A549 treated with Mapracorat at 1 μM for 4 hours (cell line): ENCODE data around the gene GOLGA8G. TPM values are rescaled to one million over a fixed set of nuclear protein-coding genes. Genes with fewer than 3 reads are reported as not detected.

Experiments used
- total RNA-seq: library from RNA; stranded (reverse); fragments of 200-300 nt; extraction: Qiagen RNA extraction; gene quantifications from 5 replicates; pipeline ENCODE4 v1.2.3, GENCODE V29; 2022

GOLGA8G gene
- total RNA-seq = not detected in 5 replicates

GRCh38 chr15:28532954-28533353 is at the start of gene GOLGA8G:
TSS of gene GOLGA8G (minus strand) at chr15:28532971. CDS start at chr15:28532909, 62 bp downstream.

GRCh38 chr15:28553268-28553667 is 20.5 kb upstream of the GOLGA8G start, which contains the start of gene GOLGA6L25:
TSS of gene GOLGA6L25 (plus strand) at chr15:28553568. CDS start at chr15:28553629, 61 bp downstream.

Other genes with a start within 250 kb of the GOLGA8G start
- 38.7 to 49.9 TPM (median 47.8 TPM) in 5 replicates for gene HERC2, start 210.8 kb downstream of the GOLGA8G start, total RNA-seq
- not detected in 5 replicates for gene GOLGA6L24, start 174.9 kb downstream of the GOLGA8G start, total RNA-seq
- 0.04 TPM in 1 of 5 replicates, not detected in the others for gene GOLGA8F, start 154.3 kb downstream of the GOLGA8G start, total RNA-seq
- gene GOLGA6L25, start 20.6 kb upstream of the GOLGA8G start, total RNA-seq = not detected in 5 replicates
- 0.08 to 0.40 TPM in 2 of 5 replicates, not detected in the others for gene GOLGA8M, start 179.4 kb upstream of the GOLGA8G start, total RNA-seq